ENCODE measurements around the gene TUSC2.

The TUSC2 gene

GRCh38 chr3:50320853-50321335 lies 7.1 kb downstream of the TUSC2 start:
- peak overlapping the region; percentile 28 for H2AK5ac ChIP-seq (ENCODE audit: low read length)
- peak overlapping the region; percentile 63 for H3K4ac ChIP-seq (ENCODE audit: low read depth, low read length)
- peaks cover 14% of the 10 kb centered on the region for H3K4me1 ChIP-seq (ENCODE audit: control insufficient read depth, low read depth, low read length)
- peak overlapping the region; percentile 73 for H3K4me2 ChIP-seq (ENCODE audit: low read length)
- no CpG with 5 or more reads among the region's 45 CpGs for WGBS (ENCODE audit: extremely low coverage, insufficient coverage, low lambda C conversion rate)
- H3K9ac ChIP-seq (ENCODE audit: low read length) = peak overlapping the region; percentile 94
- H4K5ac ChIP-seq (ENCODE audit: low read length) = no peak overlapping the region
- H3K79me2 ChIP-seq (ENCODE audit: control insufficient read depth, insufficient read depth, low read length) = peaks cover 27% of the 10 kb centered on the region
- no peak overlapping the region for H2BK120ac ChIP-seq (ENCODE audit: low read depth, low read length)
- peak overlapping the region; percentile 18 for H2BK5ac ChIP-seq (ENCODE audit: low read length)
- H3K36me3 ChIP-seq (ENCODE audit: control insufficient read depth, insufficient read depth, low read length) = peaks cover 13% of the 10 kb centered on the region
- peak overlapping the region; percentile 53 for H3K18ac ChIP-seq (ENCODE audit: low read length)
- H3K4me3 ChIP-seq (ENCODE audit: low read length) = peak overlapping the region; percentile 94
- peak overlapping the region; percentile 96 for H3K56ac ChIP-seq (ENCODE audit: low read length)
- no peak overlapping the region for H2BK15ac ChIP-seq (replicated peaks; ENCODE audit: low read depth)
- H3K79me1 ChIP-seq (ENCODE audit: low read length) = peaks cover 29% of the 10 kb centered on the region
- H3K27me3 ChIP-seq (ENCODE audit: insufficient read depth, low read length, poor library complexity) = no peaks in the 10 kb centered on the region
- H3K23ac ChIP-seq (ENCODE audit: low read length) = peak overlapping the region; percentile 32
- H3K27ac ChIP-seq (ENCODE audit: low read depth, low read length) = peak overlapping the region; percentile 76
- DNase-seq = peak; percentile 81
- no peak overlapping the region for H4K8ac ChIP-seq (ENCODE audit: low read depth, low read length)

GRCh38 chr3:50319894-50320625 lies 8.0 kb downstream of the TUSC2 start:
- no peak overlapping the region for H4K5ac ChIP-seq (ENCODE audit: low read length)
- no peak overlapping the region for H3K4ac ChIP-seq (ENCODE audit: low read depth, low read length)
- peaks cover 14% of the 10 kb centered on the region for H3K4me1 ChIP-seq (ENCODE audit: control insufficient read depth, low read depth, low read length)
- H2BK120ac ChIP-seq (ENCODE audit: low read depth, low read length) = no peak overlapping the region
- H2BK15ac ChIP-seq (replicated peaks; ENCODE audit: low read depth) = no peak overlapping the region
- H3K18ac ChIP-seq (ENCODE audit: low read length) = no peak overlapping the region
- no peak for DNase-seq
- peaks cover 29% of the 10 kb centered on the region for H3K79me1 ChIP-seq (ENCODE audit: low read length)
- WGBS (ENCODE audit: extremely low coverage, insufficient coverage, low lambda C conversion rate) = no CpG with 5 or more reads among the region's 29 CpGs
- peak overlapping the region; percentile 96 for H3K56ac ChIP-seq (ENCODE audit: low read length)
- peaks cover 27% of the 10 kb centered on the region for H3K79me2 ChIP-seq (ENCODE audit: control insufficient read depth, insufficient read depth, low read length)
- no peak overlapping the region for H2BK5ac ChIP-seq (ENCODE audit: low read length)
- peaks cover 10% of the 10 kb centered on the region for H3K36me3 ChIP-seq (ENCODE audit: control insufficient read depth, insufficient read depth, low read length)
- no peaks in the 10 kb centered on the region for H3K27me3 ChIP-seq (ENCODE audit: insufficient read depth, low read length, poor library complexity)
- peak overlapping the region; percentile 32 for H3K23ac ChIP-seq (ENCODE audit: low read length)
- H3K4me2 ChIP-seq (ENCODE audit: low read length) = peak overlapping the region; percentile 73
- H3K4me3 ChIP-seq (ENCODE audit: low read length) = peak overlapping the region; percentile 94
- H4K8ac ChIP-seq (ENCODE audit: low read depth, low read length) = no peak overlapping the region
- H3K27ac ChIP-seq (ENCODE audit: low read depth, low read length) = no peak overlapping the region
- H3K9ac ChIP-seq (ENCODE audit: low read length) = peak overlapping the region; percentile 94
- H2AK5ac ChIP-seq (ENCODE audit: low read length) = peak overlapping the region; percentile 76

GRCh38 chr3:50319181-50319893 lies 8.7 kb downstream of the TUSC2 start:
- Histone ChIP-seq H3K4me1 (ENCODE audit: control insufficient read depth, low read depth, low read length) (peaks cover 19% of the 10 kb centered on the region), H3K4me3 (ENCODE audit: low read length) (no peak overlapping the region)

GRCh38 chr3:50318615-50319014 lies 9.4 kb downstream of the TUSC2 start:
- Histone ChIP-seq H2AK5ac (ENCODE audit: low read length) (no peak overlapping the region), H3K9ac (ENCODE audit: low read length) (no peak overlapping the region), H3K4ac (ENCODE audit: low read depth, low read length) (no peak overlapping the region), H3K79me2 (ENCODE audit: control insufficient read depth, insufficient read depth, low read length) (peaks cover 27% of the 10 kb centered on the region), H3K4me1 (ENCODE audit: control insufficient read depth, low read depth, low read length) (peaks cover 21% of the 10 kb centered on the region), H3K56ac (ENCODE audit: low read length) (no peak overlapping the region), H3K4me2 (ENCODE audit: low read length) (no peak overlapping the region), H3K4me3 (ENCODE audit: low read length) (no peak overlapping the region), H2BK15ac (replicated peaks; ENCODE audit: low read depth) (no peak overlapping the region), H3K79me1 (ENCODE audit: low read length) (peaks cover 29% of the 10 kb centered on the region), H4K8ac (ENCODE audit: low read depth, low read length) (no peak overlapping the region), H3K36me3 (ENCODE audit: control insufficient read depth, insufficient read depth, low read length) (peaks cover 10% of the 10 kb centered on the region), H3K27me3 (ENCODE audit: insufficient read depth, low read length, poor library complexity) (no peaks in the 10 kb centered on the region), H3K23ac (ENCODE audit: low read length) (no peak overlapping the region), H2BK120ac (ENCODE audit: low read depth, low read length) (no peak overlapping the region), H2BK5ac (ENCODE audit: low read length) (no peak overlapping the region), H4K5ac (ENCODE audit: low read length) (no peak overlapping the region), H3K18ac (ENCODE audit: low read length) (no peak overlapping the region), H3K27ac (ENCODE audit: low read depth, low read length) (no peak overlapping the region)
- no peak for DNase-seq
- WGBS (ENCODE audit: extremely low coverage, insufficient coverage, low lambda C conversion rate) = no CpG with 5 or more reads among the region's 10 CpGs

More at GRCh38 chr3:50319181-50319893, 8.7 kb downstream of the TUSC2 start:
- H3K79me2 ChIP-seq (ENCODE audit: control insufficient read depth, insufficient read depth, low read length) = peaks cover 27% of the 10 kb centered on the region
- H3K23ac ChIP-seq (ENCODE audit: low read length) = no peak overlapping the region
- no peak overlapping the region for H3K18ac ChIP-seq (ENCODE audit: low read length)
- H2BK120ac ChIP-seq (ENCODE audit: low read depth, low read length) = no peak overlapping the region
- peak overlapping the region; percentile 96 for H3K56ac ChIP-seq (ENCODE audit: low read length)
- H3K36me3 ChIP-seq (ENCODE audit: control insufficient read depth, insufficient read depth, low read length) = peaks cover 10% of the 10 kb centered on the region
- no peak overlapping the region for H2BK5ac ChIP-seq (ENCODE audit: low read length)
- H3K4me2 ChIP-seq (ENCODE audit: low read length) = no peak overlapping the region
- no CpG with 5 or more reads among the region's 16 CpGs for WGBS (ENCODE audit: extremely low coverage, insufficient coverage, low lambda C conversion rate)
- no peak overlapping the region for H2BK15ac ChIP-seq (replicated peaks; ENCODE audit: low read depth)
- H4K8ac ChIP-seq (ENCODE audit: low read depth, low read length) = no peak overlapping the region
- H4K5ac ChIP-seq (ENCODE audit: low read length) = no peak overlapping the region
- H3K27ac ChIP-seq (ENCODE audit: low read depth, low read length) = no peak overlapping the region
- H3K79me1 ChIP-seq (ENCODE audit: low read length) = peaks cover 29% of the 10 kb centered on the region
- no peak overlapping the region for H2AK5ac ChIP-seq (ENCODE audit: low read length)
- no peak for DNase-seq
- H3K4ac ChIP-seq (ENCODE audit: low read depth, low read length) = no peak overlapping the region
- H3K9ac ChIP-seq (ENCODE audit: low read length) = peak overlapping the region; percentile 94
- H3K27me3 ChIP-seq (ENCODE audit: insufficient read depth, low read length, poor library complexity) = no peaks in the 10 kb centered on the region

- H3K56ac ChIP-seq (ENCODE audit: low read length) = peak overlapping the region; percentile 4
- no peak overlapping the region for H4K8ac ChIP-seq (ENCODE audit: low read depth, low read length)
- no peaks in the 10 kb centered on the region for H3K27me3 ChIP-seq (ENCODE audit: insufficient read depth, low read length, poor library complexity)
- no peak overlapping the region for H3K9ac ChIP-seq (ENCODE audit: low read length)
- H3K4me2 ChIP-seq (ENCODE audit: low read length) = no peak overlapping the region
- H3K79me1 ChIP-seq (ENCODE audit: low read length) = peaks cover 29% of the 10 kb centered on the region
- no peak overlapping the region for H4K5ac ChIP-seq (ENCODE audit: low read length)
- H2BK5ac ChIP-seq (ENCODE audit: low read length) = no peak overlapping the region
- no peak overlapping the region for H2AK5ac ChIP-seq (ENCODE audit: low read length)
- peaks cover 10% of the 10 kb centered on the region for H3K36me3 ChIP-seq (ENCODE audit: control insufficient read depth, insufficient read depth, low read length)
- no peak overlapping the region for H3K4me3 ChIP-seq (ENCODE audit: low read length)
- no peak overlapping the region for H2BK15ac ChIP-seq (replicated peaks; ENCODE audit: low read depth)
- H3K18ac ChIP-seq (ENCODE audit: low read length) = no peak overlapping the region
- no peak overlapping the region for H3K4ac ChIP-seq (ENCODE audit: low read depth, low read length)
- no CpG with 5 or more reads among the region's 11 CpGs for WGBS (ENCODE audit: extremely low coverage, insufficient coverage, low lambda C conversion rate)
- H3K79me2 ChIP-seq (ENCODE audit: control insufficient read depth, insufficient read depth, low read length) = peaks cover 27% of the 10 kb centered on the region
- no peak overlapping the region for H3K23ac ChIP-seq (ENCODE audit: low read length)
- peaks cover 20% of the 10 kb centered on the region for H3K4me1 ChIP-seq (ENCODE audit: control insufficient read depth, low read depth, low read length)
- no peak for DNase-seq
- no peak overlapping the region for H3K27ac ChIP-seq (ENCODE audit: low read depth, low read length)
- H2BK120ac ChIP-seq (ENCODE audit: low read depth, low read length) = no peak overlapping the region
Measured at GRCh38 chr3:50318163-50318562, 9.9 kb downstream of the TUSC2 start.
